ENCODE data around the gene ARHGEF7.

- no peak for TF ChIP-seq CTCF (IDR thresholded peaks at IDR 0.05)
- TF ChIP-seq HMGXB4 (CRISPR knock-in tag; IDR thresholded peaks at IDR 0.05), result no peak
- TF ChIP-seq MAX (CRISPR knock-in tag; IDR thresholded peaks at IDR 0.05), result no peak
- no peak for TF ChIP-seq ATF2 (CRISPR knock-in tag; IDR thresholded peaks at IDR 0.05; ENCODE audit: borderline replicate concordance, low read depth)
- TF ChIP-seq ZNF512 (CRISPR knock-in tag; IDR thresholded peaks at IDR 0.05; ENCODE audit: borderline replicate concordance), result no peak
- no peak for TF ChIP-seq ZNF317 (CRISPR knock-in tag; IDR thresholded peaks at IDR 0.05; ENCODE audit: borderline replicate concordance, low read depth)
- TF ChIP-seq MLX (CRISPR knock-in tag; IDR thresholded peaks at IDR 0.05), result no peak
- TF ChIP-seq TEAD1 (CRISPR knock-in tag; IDR thresholded peaks at IDR 0.05), result no peak
Observed at GRCh38 chr13:111265701-111266035, 150.6 kb downstream of the ARHGEF7 start.
